Panc1 (cell line): ENCODE data around the gene NECAP2. TPM values are rescaled to one million over a fixed set of nuclear protein-coding genes. Genes with fewer than 3 reads are reported as not detected.
A peak's percentile ranks its signal among the peaks of the same experiment; 100 is the strongest.

Source experiments
- ATAC-seq: fragments of 200-7000 bp; cut with Tn5 transposase; 2 replicates; pipeline ENCODE4 v1.9.1; 2020; ENCODE audit warnings: mild to moderate bottlenecking, moderate library complexity
- BruUV-seq: library from RNA; stranded (reverse); fragments of 400-500 nt; replicated peaks from 2 replicates; lab custom pipeline; 2021; lab: Mats Ljungman, UMichigan
- CTCF ChIA-PET: fragments of 300-600 bp; sonication (Branson Sonifier 250); formaldehyde crosslinking; loops from one replicate; lab custom pipeline; 2022; ENCODE audit warnings: antibody characterized with exemption; lab: Charles Lee
- POLR2A ChIA-PET: fragments of 300-600 bp; sonication (Branson Sonifier 250); formaldehyde crosslinking; loops from one replicate; lab custom pipeline; 2022; ENCODE audit warnings: antibody characterized with exemption; lab: Charles Lee
- DNase-seq: peaks from one replicate; pipeline ENCODE4 v3.0.0-alpha.2; 2010; ENCODE audit warnings: low read depth, low spot score
- H3K27ac ChIP-seq: 2 replicates; pipeline ENCODE4 v1.5.1; 2011; ENCODE audit warnings: mild to moderate bottlenecking, low read length, inconsistent platforms
- H3K27me3 ChIP-seq: fragments of 200-500 bp; sonication (Bioruptor generic); 2 replicates; pipeline ENCODE4 v1.6.0; 2014; ENCODE audit warnings: low read length, inconsistent platforms; ENCODE audit not compliant: control insufficient read depth, insufficient read depth
- H3K36me3 ChIP-seq: fragments of 200-500 bp; sonication (Bioruptor generic); 2 replicates; pipeline ENCODE4 v1.5.1; 2014; ENCODE audit warnings: inconsistent platforms, mild to moderate bottlenecking, low read length, moderate library complexity; ENCODE audit not compliant: control insufficient read depth, insufficient read depth
- H3K4me1 ChIP-seq: 2 replicates; pipeline ENCODE4 v1.5.1; 2011; ENCODE audit warnings: inconsistent platforms, mild to moderate bottlenecking, low read length, moderate library complexity; ENCODE audit not compliant: control insufficient read depth, insufficient read depth
- H3K4me3 ChIP-seq, 2 experiments: 2 replicates each; pipeline ENCODE4 v1.5.1; 2011 to 2012; ENCODE audit warnings: low read depth in 2 of 2, low read length in 2 of 2, mild to moderate bottlenecking in 2 of 2, inconsistent platforms in 1 of 2, moderate library complexity in 1 of 2
- H3K9me3 ChIP-seq: fragments of 200-500 bp; sonication (Bioruptor generic); 2 replicates; pipeline ENCODE4 v1.5.1; 2014; ENCODE audit warnings: low read depth, mild to moderate bottlenecking, inconsistent platforms, low read length, moderate library complexity; ENCODE audit not compliant: control insufficient read depth, insufficient read depth
- POLR2AphosphoS5 ChIP-seq: IDR thresholded peaks from 2 replicates; pipeline ENCODE4 v1.6.1; 2012; ENCODE audit warnings: mild to moderate bottlenecking, low read depth, low read length, moderate library complexity
- SIN3A ChIP-seq: IDR thresholded peaks from 2 replicates; pipeline ENCODE4 v1.6.1; 2012; ENCODE audit warnings: low read depth, mild to moderate bottlenecking, low read length, moderate library complexity, borderline replicate concordance; ENCODE audit not compliant: insufficient read depth
- TCF7L2 ChIP-seq: IDR thresholded peaks from 2 replicates; pipeline ENCODE4 v1.6.1; 2011; ENCODE audit warnings: mild to moderate bottlenecking, low read depth, low read length, inconsistent platforms
- in situ Hi-C: cut with HindIII; loops from 2 replicates; pipeline ENCODE4 v1.10.0; 2016; ENCODE audit warnings: low sequenced_read_pairs, low pct_unique_long_range_greater_than_20kb
- intact Hi-C: fragments of 100-400 bp; cut with micrococcal nuclease; formaldehyde crosslinking; loops from one replicate; pipeline ENCODE4 v1.10.0; 2022; ENCODE audit not compliant: unreplicated experiment
- total RNA-seq: library from RNA; stranded (reverse); gene quantifications from one replicate; pipeline ENCODE4 v1.2.1, GENCODE V29; 2021; ENCODE audit not compliant: unreplicated experiment
- TF ChIP-seq, protein P1 (sequence below): fragments of 450-650 bp; IDR thresholded peaks from 2 replicates; pipeline ENCODE4 v1.5.1; 2017; ENCODE audit warnings: mild to moderate bottlenecking
- TF ChIP-seq, protein P2 (sequence below), 2 experiments: IDR thresholded peaks; 2 replicates each; pipeline ENCODE4 v1.6.1; 2011 to 2012; ENCODE audit warnings: low read depth in 2 of 2, control low read depth in 1 of 2, low read length in 1 of 2, mild to moderate bottlenecking in 1 of 2, moderate library complexity in 1 of 2; ENCODE audit not compliant: insufficient read depth in 1 of 2

NECAP2 gene
- total RNA-seq, 1 experiment from 2014 or later: 56.8 TPM

DNA sequence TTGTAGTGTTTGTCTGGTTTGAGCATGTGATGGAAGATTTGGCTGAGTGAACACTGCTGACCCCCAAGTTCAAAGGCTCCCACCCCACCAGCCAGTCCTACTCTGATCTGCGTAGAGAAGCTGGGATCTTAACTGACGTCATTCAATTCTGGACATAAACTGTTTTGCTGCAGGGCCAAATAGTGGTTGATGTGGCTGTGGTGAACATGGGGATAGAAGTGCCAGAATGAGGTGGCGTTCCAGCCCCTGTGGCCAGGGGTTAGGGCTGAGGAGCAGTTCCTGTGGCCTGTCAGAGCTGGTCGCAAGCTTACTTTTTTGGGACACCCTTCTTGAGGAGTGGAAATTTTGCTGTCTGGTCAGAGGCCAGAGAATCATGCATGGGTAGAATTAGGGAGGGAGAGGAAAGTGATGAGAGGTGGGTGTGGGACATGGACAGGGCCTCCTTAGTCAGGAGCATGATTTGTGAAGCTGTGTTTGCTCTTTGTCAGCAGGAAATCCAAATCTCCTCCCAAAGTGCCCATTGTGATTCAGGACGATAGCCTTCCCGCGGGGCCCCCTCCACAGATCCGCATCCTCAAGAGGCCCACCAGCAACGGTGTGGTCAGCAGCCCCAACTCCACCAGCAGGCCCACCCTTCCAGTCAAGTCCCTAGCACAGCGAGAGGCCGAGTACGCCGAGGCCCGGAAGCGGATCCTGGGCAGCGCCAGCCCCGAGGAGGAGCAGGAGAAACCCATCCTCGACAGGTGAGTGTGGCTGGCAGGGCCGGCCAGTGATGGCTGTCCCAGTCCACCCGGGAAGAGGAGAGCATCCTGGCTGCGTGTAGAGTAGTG lies 47.6 kb upstream of the NECAP2 start:
- POLR2A ChIA-PET: no interaction called here
- peaks cover 50% of the 10 kb centered on the region for H3K4me1 ChIP-seq
- ATAC-seq (no peak; the same call in 1 of the 2 replicates), DNase-seq (no peak)
- H3K4me3 ChIP-seq: no peak overlapping the region
- no TSS peak for BruUV-seq
- no peaks in the 10 kb centered on the region for H3K36me3 ChIP-seq
- TF ChIP-seq TCF7L2 (no peak), POLR2AphosphoS5 (no peak)
- TF ChIP-seq, protein P1, sequence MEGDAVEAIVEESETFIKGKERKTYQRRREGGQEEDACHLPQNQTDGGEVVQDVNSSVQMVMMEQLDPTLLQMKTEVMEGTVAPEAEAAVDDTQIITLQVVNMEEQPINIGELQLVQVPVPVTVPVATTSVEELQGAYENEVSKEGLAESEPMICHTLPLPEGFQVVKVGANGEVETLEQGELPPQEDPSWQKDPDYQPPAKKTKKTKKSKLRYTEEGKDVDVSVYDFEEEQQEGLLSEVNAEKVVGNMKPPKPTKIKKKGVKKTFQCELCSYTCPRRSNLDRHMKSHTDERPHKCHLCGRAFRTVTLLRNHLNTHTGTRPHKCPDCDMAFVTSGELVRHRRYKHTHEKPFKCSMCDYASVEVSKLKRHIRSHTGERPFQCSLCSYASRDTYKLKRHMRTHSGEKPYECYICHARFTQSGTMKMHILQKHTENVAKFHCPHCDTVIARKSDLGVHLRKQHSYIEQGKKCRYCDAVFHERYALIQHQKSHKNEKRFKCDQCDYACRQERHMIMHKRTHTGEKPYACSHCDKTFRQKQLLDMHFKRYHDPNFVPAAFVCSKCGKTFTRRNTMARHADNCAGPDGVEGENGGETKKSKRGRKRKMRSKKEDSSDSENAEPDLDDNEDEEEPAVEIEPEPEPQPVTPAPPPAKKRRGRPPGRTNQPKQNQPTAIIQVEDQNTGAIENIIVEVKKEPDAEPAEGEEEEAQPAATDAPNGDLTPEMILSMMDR: no peak
- CTCF ChIA-PET: no interaction called here
- intact Hi-C loops (no loop called here), in situ Hi-C loops (no loop called here)
- no peaks in the 10 kb centered on the region for H3K27me3 ChIP-seq
- peak overlapping the region; percentile 44; the same call in 1 of the 2 replicates for H3K27ac ChIP-seq
- H3K9me3 ChIP-seq: no peaks in the 10 kb centered on the region

DNA sequence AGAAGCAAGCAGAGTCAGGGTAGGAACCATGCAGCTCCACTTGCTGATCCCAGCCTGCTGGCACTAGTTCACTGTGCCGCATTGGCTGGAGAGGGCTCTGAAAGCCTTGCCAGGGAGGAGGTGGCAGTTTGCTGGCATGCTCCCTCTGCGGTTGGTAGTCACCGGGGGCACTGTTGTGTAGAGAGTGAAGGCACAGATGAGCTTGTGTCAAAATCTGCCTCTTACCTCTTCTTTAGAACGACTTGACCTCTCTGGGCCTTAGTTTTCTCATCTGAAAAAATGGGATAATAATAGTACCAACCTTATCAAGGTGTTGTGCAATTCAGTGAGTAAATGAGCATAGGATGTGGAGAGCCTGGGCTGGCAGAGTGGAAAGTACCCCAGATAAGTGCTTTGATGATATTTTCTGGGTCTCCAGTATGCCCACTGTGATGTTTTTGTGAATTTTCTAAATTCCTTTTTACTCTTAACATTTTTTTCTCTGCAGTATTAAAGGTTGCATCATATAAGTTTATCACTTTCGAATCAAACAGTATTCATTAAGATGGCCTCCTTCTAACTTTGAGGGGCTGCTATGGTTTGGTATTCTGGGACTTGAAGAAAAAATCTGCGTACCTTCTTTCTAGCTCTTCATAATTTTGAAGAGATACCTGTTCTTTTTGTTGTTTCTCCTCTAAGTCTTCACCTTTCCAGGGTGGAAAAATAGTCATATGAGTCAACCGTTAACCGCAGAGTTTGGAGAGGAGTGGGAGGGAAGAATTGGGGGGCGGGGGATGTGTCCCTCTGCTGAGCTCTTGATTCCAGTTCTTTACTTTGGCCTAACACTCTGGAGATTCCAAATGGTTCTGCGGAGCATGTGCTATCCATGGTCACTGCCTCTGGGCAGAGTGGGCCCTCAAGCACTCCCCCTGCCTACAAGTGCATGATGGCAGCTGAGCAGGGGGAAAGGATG lies 46.7 kb upstream of the NECAP2 start:
- Histone ChIP-seq H3K27ac (no peak overlapping the region), H3K9me3 (no peaks in the 10 kb centered on the region), H3K27me3 (no peaks in the 10 kb centered on the region), H3K4me3 (no peak overlapping the region), H3K36me3 (no peaks in the 10 kb centered on the region), H3K4me1 (peaks cover 43% of the 10 kb centered on the region)
- ATAC-seq (peak; percentile 34; the same call in 1 of the 2 replicates), DNase-seq (no peak)
- TF ChIP-seq TCF7L2 (no peak), POLR2AphosphoS5 (no peak), SIN3A (no peak)
- TF ChIP-seq, protein P1: no peak
- TF ChIP-seq, protein P2, sequence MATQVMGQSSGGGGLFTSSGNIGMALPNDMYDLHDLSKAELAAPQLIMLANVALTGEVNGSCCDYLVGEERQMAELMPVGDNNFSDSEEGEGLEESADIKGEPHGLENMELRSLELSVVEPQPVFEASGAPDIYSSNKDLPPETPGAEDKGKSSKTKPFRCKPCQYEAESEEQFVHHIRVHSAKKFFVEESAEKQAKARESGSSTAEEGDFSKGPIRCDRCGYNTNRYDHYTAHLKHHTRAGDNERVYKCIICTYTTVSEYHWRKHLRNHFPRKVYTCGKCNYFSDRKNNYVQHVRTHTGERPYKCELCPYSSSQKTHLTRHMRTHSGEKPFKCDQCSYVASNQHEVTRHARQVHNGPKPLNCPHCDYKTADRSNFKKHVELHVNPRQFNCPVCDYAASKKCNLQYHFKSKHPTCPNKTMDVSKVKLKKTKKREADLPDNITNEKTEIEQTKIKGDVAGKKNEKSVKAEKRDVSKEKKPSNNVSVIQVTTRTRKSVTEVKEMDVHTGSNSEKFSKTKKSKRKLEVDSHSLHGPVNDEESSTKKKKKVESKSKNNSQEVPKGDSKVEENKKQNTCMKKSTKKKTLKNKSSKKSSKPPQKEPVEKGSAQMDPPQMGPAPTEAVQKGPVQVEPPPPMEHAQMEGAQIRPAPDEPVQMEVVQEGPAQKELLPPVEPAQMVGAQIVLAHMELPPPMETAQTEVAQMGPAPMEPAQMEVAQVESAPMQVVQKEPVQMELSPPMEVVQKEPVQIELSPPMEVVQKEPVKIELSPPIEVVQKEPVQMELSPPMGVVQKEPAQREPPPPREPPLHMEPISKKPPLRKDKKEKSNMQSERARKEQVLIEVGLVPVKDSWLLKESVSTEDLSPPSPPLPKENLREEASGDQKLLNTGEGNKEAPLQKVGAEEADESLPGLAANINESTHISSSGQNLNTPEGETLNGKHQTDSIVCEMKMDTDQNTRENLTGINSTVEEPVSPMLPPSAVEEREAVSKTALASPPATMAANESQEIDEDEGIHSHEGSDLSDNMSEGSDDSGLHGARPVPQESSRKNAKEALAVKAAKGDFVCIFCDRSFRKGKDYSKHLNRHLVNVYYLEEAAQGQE (IDR thresholded peaks at IDR 0.05; ENCODE audit: insufficient read depth in 1 of 2, low read depth in 2 of 2, low read length in 1 of 2): no peak
- BruUV-seq: no TSS peak
- in situ Hi-C loops: no loop called here
- intact Hi-C loops: no loop called here
- ChIA-PET CTCF (no interaction called here), POLR2A (no interaction called here)
